GM21737 (cell line): ENCODE results near the gene TTC39C.
"Not testable (repeated sequence)": the region's sequence is repeated elsewhere in the genome, so short reads cannot be mapped to it uniquely, and the experiment has no call there.

Experiments
- ATAC-seq: cut with Tn5 transposase; IDR thresholded peaks from one replicate; pipeline ENCODE4 v1.9.1; 2021; ENCODE audit warnings: mild to moderate bottlenecking, moderate library complexity; ENCODE audit not compliant: unreplicated experiment

The TTC39C gene

DNA sequence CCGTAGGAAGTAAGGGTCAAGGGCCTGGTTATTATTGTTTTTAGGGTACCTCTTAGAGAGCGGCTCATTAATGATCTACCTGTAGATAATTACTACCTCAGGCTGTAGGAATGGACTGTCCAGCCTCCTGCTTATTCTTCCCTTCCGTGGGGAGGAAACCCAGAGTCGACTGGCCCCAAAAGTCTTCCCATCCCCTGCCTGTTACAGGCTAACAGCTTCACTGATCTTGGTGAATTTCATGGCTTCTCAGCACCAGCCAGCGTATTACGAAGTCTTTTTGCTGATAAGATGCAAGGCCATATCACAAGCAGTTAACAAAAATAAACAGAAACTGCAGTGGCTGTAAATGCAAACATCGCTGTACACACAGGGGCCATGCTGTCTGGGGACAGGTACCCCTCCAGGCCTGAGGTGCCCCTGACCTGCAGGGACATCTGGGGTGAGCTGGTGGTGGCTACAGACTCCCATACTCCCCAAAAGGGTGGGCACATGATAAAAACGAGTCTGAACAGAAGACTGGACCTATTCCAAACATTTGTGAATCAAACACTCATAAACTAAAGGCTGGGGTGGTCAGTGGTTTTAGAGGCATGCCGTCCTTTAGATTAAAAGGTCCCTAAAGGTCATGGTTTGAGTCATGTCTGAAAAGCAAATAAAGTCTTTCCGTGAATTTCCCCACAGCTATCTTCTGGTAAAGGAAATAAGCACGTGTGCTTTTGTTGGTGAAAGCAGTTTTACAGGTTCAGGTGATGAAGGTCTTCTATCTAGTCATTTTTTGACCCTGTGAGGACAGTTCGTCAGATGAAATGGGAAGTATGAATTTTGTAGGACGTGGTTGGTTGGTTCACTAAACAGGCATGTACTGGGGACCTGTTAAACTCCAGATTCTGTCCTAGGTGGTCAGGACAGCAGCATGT is 36.7 kb downstream of the TTC39C start:
- peak; percentile 56 for ATAC-seq

DNA sequence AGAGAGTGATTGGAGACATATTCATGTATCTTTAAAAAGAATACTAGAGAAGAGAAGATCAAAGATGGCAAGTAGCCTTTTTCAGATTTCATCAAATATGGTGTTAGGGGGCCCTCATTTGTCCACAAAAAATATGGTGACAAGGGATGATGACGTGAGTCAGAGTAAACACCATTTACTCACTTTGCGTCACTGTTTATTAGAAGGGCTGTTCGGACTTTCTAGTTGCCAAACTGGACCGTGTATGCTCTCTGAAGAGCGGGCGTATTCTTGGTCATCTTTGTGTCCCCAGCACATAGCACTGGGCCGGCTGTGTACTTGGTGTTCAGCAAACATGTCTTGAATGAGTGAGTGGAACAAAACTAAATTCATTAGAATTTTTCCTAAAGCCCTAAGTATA is 37.5 kb downstream of the TTC39C start:
- no peak for ATAC-seq

DNA sequence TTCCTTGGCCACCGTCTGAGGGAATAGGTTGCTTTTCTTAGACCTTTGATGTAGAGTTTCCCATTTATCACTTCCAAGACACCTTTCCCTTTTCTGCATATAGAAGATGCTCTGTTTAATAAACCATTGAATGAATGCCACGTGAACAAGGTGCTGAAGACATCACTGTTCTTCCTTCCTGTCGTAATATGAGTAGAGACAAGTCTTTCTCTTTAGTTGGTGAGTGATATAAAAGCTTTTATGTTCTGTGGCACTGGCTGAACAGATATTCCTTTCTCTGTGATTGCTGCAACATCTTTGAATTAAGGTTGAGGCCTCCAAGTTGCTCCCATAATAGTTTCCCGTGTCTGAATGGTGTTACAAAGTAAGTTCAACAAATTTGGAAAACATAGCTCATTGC is 38.7 kb downstream of the TTC39C start:
- ATAC-seq: no peak

DNA sequence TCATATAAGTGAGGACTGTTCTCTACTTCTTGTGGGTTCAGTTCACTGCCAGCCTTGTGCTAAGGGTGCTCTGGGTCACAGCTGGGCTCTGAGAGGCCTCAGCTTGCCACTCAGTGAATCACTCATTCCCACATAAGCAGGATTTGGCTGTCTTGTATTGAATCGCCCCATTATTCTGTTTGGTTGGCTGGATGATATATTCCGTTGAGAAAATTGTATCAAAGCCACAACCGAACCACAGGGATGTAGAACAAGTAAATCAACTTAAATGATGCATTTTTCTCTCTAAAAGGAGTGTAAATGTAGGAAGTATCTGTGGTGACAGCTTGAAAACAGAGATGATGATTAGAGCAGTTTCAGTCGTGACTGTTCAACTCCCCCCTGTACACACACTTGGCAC is 39.6 kb downstream of the TTC39C start:
- no peak for ATAC-seq

DNA sequence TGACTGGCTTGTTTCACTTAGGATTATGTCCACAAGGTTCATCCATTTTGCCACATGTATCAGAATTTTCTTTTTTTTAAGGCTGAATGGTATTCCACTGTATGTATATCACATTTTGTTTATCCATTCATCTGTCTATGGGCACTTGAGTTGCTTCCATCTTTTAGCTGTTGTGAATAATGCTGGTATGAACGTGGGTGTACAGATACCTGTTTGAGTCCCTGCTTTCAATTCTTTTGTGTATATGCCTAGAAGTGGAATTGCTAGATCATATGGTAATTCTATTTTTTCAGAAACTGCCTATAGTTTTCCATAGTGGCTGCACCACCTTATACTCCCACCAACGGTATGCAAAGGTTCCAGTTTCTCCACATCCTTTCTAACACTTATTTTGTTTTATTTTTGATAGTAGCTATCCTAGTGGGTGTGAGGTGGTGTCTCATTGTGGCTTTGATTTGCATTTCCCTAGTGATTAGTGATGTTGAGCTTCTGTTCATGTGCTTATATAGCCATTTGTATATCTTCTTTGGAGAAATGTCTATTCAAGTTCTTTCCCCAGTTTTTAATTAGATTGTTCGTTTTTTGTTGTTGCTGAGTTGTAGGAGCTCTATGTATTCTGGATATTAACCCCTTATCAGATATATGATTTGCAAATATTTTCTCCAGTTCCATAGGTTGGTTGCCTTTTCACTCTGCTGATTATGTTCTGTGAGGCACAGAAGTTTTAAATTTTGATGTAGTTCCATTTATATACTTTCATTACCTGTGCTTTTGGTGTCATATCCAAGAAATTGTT is 40.7 kb downstream of the TTC39C start:
- ATAC-seq: no peak

DNA sequence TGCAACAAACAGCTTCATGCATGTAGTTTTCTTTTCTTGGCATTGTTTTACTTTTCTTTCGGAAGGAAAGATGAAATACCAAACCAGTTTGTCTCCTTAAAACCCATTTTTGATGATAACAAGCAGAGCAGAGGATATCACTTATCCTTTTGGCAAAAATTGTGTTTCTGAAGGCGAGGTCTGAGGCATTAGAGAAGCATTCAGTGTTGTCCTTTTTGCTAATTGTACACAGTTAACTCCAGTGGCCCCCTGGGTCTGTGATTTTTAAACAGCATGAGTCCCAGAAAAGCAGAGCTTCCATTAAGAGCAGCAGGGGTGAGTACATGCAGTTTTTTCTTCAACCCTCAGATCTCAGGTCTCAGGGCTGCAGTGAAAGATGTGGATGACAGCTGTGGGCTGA is 41.3 kb downstream of the TTC39C start:
- no peak for ATAC-seq

DNA sequence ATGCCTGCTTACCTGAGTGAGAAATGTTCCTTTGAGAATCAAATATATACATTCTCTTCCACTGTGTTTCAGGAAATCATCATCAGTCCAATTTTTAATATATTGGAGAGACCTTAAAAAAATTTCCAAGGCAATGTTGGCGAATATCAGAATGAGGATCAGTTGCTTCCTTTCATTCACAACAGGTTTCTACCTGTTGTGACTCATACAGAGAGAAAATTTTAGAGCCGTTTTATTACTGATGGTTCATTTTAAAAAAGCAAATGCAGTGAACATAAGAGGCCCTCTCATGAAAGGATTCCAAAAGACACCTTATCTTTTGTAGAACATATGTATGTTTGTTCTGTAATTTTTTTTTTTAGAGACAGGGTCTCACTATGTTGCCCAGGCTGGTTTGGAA is 42.0 kb downstream of the TTC39C start:
- ATAC-seq: no peak

DNA sequence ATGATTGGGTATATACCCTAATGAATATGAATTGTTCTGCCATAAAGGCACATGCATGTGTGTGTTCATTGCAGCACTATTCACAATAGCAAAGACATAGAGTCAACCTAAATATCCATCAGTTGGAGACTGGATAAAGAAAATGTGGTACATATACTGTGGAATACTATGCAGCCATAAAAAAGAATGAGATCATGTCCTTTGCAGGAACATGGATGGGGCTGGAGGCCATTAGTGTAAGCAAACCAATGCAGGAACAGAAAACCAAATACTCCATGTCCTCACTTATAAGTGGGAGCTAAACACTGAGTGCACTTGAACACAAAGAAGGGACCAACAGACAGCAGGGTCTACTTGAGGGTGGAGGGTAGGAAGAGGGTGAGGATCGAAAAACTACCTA is 43.2 kb downstream of the TTC39C start:
- no peak for ATAC-seq

GRCh38 chr18:24059385-24059784 is 44.8 kb downstream of the TTC39C start:
- not testable (repeated sequence) for ATAC-seq

DNA sequence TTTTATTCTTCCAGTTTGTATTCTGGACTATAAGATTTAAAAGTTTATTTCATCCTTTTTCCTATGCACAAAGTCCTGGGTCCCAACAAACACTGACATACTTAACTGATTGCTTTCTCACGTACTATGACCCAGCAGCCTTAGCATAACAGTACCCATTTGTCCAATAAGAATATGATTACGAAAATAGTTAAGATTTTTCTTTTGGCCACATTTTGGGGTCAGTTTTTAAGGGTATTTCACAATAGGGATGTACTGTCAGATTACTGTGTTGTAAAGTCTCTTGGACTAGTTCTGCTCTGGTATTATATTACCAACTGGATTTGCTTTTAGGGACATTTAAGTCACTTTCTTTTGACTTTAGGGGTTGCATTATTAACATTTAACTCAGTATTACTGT is 46.1 kb downstream of the TTC39C start:
- no peak for ATAC-seq

GRCh38 chr18:24063121-24063731 is 48.7 kb downstream of the TTC39C start:
- no peak for ATAC-seq

GRCh38 chr18:24064391-24065100 is 50.0 kb downstream of the TTC39C start:
- no peak for ATAC-seq

DNA sequence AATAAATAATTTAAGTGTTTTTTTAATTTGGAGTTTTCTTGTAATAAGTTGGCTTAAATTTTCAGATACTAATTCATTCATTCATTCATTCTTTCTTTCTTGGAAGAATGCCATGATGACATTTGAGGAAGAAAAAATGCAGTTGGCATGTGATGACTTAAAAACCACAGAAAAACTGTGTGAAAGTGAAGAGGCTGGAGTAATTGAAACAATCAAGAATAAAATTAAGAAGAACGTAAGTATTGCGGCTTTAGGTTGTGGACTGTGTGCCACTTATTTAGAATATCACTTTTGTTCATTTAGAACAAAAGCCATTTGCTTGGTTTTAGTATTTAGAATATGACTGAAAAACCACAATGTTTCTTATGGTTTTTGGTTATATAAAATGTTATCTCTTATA is 51.4 kb downstream of the TTC39C start:
- no peak for ATAC-seq

GRCh38 chr18:24068945-24069693 is 54.6 kb downstream of the TTC39C start:
- no peak for ATAC-seq

GRCh38 chr18:24071029-24071428 is 56.5 kb downstream of the TTC39C start:
- no peak for ATAC-seq

GRCh38 chr18:24071779-24072178 is 57.2 kb downstream of the TTC39C start:
- no peak for ATAC-seq

DNA sequence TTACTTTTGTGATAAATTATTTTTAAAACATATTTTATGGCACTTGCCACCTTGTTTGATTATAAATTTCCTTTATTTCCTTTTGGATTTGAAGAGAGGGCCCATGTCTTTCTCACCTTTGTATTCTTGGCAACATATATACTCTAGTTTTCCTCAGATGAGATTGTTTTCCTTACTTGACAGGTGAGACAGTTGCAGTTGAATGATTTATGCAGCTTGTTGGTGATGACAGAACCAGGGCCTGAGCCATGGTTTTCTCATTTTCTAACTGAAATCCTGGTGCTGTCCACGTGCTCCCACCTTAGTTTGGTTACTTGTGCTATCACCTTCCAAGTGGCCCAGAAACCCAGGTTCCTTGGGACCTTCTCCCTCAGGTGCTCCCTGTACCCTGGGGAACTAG is 58.2 kb downstream of the TTC39C start:
- no peak for ATAC-seq

- no peak for ATAC-seq
These were observed 59.2 kb downstream of the TTC39C start for GRCh38 chr18:24073791-24074190.

- ATAC-seq: not testable (repeated sequence)
These were observed 60.2 kb downstream of the TTC39C start for GRCh38 chr18:24074757-24075156.
